GM12864 (cell line): ENCODE results near the gene KIAA0232.

ENCODE experiments used
- DNase-seq: peaks from one replicate; pipeline ENCODE4 v3.0.0-alpha.2; 2011; ENCODE audit warnings: low read depth
- H3K4me3 ChIP-seq: 2 replicates; pipeline ENCODE4 v1.5.1; 2011; ENCODE audit warnings: mild to moderate bottlenecking, low read depth, low read length, control low read depth
- CTCF ChIP-seq: IDR thresholded peaks from 2 replicates; pipeline ENCODE4 v1.5.1; 2011; ENCODE audit warnings: low read depth, mild to moderate bottlenecking, moderate library complexity, low read length, control low read depth, inconsistent platforms; ENCODE audit errors: missing control alignments

Gene KIAA0232

DNA sequence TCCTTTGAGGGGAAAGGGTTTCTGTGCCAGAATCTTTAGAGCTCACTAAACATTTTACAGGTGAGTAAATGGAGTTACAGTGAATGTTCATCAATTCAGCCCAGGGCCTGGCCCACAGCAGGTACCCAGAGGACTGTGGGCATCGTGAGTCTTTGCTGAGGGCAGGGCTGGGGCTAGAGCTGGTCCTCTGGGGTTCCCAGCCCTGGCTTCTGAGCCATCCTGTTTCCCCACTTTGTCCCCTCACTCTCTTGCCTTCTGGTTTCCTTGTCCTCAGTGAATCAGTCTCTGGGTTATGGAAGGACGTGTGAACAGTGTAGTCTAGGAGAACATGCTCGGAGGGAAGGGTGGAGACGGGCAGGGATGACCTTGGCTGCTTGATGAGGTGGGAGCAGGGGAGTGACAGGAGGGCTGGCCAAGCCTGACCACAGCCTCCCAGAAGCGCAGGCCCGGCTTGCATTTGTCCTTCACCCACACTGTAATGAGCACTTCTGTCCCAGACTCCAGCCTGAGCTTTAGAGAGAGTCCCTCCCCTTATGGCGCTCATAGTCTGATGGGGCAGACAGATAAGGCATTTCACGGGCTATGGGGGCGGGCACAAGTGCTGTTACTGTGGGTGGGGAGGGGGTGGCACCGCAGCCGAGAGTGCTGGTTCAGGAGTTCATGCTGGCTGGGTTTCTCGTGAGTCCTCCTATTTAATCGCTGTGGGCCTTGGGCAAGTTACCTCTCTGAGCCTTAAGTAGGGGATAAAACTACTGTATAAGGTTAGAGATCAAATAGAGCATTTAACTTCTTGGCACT is 144.4 kb downstream of the KIAA0232 start:
- no peak for TF ChIP-seq CTCF
- DNase-seq = no peak
- H3K4me3 ChIP-seq = no peak overlapping the region

DNA sequence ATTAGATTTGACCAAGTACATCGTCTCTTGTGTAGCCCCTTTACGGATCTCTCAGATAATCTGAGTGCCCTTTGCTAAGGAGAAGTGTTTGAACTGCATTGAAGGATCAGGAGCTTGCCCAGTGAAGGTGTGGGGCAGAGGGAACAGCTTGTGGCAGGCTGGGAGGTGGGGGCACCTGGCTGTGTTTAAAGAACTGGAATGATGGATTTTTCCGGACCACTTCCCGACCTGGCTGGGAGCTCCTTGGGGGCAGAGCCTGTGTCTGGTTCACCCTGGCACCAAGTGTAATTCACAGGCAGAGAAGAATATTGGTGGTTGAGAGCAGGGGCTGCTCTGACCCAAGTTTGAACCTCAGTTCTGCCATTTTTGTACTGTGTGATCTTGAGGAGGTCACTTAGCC is 145.6 kb downstream of the KIAA0232 start:
- H3K4me3 ChIP-seq = no peak overlapping the region
- no peak for DNase-seq
- no peak for TF ChIP-seq CTCF

- TF ChIP-seq CTCF = no peak
- DNase-seq = no peak
- no peak overlapping the region for H3K4me3 ChIP-seq
Observed at GRCh38 chr4:6929339-6929811, 146.8 kb downstream of the KIAA0232 start.

- no peak overlapping the region for H3K4me3 ChIP-seq
- no peak for TF ChIP-seq CTCF
- no peak for DNase-seq
Observed at GRCh38 chr4:6929812-6930464, 147.4 kb downstream of the KIAA0232 start.

DNA sequence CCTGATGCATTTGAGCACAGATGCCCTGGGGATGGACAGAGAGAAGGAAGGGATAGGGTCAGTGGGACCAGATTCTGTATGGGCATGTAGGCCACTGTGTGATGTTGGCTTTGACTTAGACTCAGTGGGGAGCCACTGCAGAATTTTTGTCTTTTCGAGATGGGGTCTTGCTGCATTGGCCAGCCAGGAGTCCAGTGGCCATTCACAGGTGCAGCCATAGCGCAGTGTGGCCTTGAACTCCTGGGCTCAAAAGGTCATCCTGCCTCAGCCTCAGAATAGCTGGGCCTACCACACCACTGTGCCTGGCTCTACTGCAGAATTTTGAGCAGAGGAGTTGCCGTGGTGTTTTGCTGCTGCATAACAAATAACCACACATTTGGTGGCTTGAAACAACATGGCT is 149.9 kb downstream of the KIAA0232 start:
- no peak for TF ChIP-seq CTCF
- no peak for DNase-seq
- no peak overlapping the region for H3K4me3 ChIP-seq

GRCh38 chr4:6932918-6933317 is 150.4 kb downstream of the KIAA0232 start:
- DNase-seq = no peak
- TF ChIP-seq CTCF = no peak
- no peak overlapping the region for H3K4me3 ChIP-seq
